ENCODE data around the gene TMPRSS11F.

GRCh38 chr4:68109868-68110267, 19.8 kb downstream of the TMPRSS11F start:
- TF ChIP-seq SIN3A (IDR thresholded peaks at IDR 0.05; ENCODE audit: borderline replicate concordance, insufficient read depth, low read depth, low read length) (no peak), POLR2AphosphoS5 (IDR thresholded peaks at IDR 0.05; ENCODE audit: low read depth, low read length) (no peak), TCF7L2 (IDR thresholded peaks at IDR 0.05; ENCODE audit: low read depth, low read length) (no peak)
- TF ChIP-seq, protein P1, sequence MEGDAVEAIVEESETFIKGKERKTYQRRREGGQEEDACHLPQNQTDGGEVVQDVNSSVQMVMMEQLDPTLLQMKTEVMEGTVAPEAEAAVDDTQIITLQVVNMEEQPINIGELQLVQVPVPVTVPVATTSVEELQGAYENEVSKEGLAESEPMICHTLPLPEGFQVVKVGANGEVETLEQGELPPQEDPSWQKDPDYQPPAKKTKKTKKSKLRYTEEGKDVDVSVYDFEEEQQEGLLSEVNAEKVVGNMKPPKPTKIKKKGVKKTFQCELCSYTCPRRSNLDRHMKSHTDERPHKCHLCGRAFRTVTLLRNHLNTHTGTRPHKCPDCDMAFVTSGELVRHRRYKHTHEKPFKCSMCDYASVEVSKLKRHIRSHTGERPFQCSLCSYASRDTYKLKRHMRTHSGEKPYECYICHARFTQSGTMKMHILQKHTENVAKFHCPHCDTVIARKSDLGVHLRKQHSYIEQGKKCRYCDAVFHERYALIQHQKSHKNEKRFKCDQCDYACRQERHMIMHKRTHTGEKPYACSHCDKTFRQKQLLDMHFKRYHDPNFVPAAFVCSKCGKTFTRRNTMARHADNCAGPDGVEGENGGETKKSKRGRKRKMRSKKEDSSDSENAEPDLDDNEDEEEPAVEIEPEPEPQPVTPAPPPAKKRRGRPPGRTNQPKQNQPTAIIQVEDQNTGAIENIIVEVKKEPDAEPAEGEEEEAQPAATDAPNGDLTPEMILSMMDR (IDR thresholded peaks at IDR 0.05), result no peak
- TF ChIP-seq, protein P2, sequence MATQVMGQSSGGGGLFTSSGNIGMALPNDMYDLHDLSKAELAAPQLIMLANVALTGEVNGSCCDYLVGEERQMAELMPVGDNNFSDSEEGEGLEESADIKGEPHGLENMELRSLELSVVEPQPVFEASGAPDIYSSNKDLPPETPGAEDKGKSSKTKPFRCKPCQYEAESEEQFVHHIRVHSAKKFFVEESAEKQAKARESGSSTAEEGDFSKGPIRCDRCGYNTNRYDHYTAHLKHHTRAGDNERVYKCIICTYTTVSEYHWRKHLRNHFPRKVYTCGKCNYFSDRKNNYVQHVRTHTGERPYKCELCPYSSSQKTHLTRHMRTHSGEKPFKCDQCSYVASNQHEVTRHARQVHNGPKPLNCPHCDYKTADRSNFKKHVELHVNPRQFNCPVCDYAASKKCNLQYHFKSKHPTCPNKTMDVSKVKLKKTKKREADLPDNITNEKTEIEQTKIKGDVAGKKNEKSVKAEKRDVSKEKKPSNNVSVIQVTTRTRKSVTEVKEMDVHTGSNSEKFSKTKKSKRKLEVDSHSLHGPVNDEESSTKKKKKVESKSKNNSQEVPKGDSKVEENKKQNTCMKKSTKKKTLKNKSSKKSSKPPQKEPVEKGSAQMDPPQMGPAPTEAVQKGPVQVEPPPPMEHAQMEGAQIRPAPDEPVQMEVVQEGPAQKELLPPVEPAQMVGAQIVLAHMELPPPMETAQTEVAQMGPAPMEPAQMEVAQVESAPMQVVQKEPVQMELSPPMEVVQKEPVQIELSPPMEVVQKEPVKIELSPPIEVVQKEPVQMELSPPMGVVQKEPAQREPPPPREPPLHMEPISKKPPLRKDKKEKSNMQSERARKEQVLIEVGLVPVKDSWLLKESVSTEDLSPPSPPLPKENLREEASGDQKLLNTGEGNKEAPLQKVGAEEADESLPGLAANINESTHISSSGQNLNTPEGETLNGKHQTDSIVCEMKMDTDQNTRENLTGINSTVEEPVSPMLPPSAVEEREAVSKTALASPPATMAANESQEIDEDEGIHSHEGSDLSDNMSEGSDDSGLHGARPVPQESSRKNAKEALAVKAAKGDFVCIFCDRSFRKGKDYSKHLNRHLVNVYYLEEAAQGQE (IDR thresholded peaks at IDR 0.05; ENCODE audit: insufficient read depth in 1 of 2, low read depth in 2 of 2, low read length in 1 of 2), result no peak
